GM23338 (cell line): ENCODE data around the gene CYB5RL.

Source experiments
- CREB1 ChIP-seq: fragments of 250-450 bp; sonication (Bioruptor Pico); IDR thresholded peaks from 2 replicates; pipeline ENCODE4 v1.5.0; 2020; ENCODE audit warnings: low read depth, mild to moderate bottlenecking, moderate library complexity
- CTCF ChIP-seq, 2 experiments: fragments of 200-600 bp in 1 of 2; sonication (generic) in 1 of 2; conservative IDR thresholded peaks; 2 replicates each; pipeline versions ENCODE4 v1.5.1 to v1.6.1; 2016 to 2017; ENCODE audit warnings: antibody characterized with exemption in 2 of 2, low read depth in 2 of 2, mild to moderate bottlenecking in 2 of 2, moderate library complexity in 1 of 2
- ETS1 ChIP-seq: IDR thresholded peaks from 2 replicates; pipeline ENCODE4 v1.6.1; 2016; ENCODE audit warnings: antibody characterized with exemption
- EZH2 ChIP-seq: fragments of 200-600 bp; sonication (generic); IDR thresholded peaks from one replicate; pipeline ENCODE4 v1.8.0; 2017; ENCODE audit warnings: antibody characterized with exemption, mild to moderate bottlenecking, low read depth; ENCODE audit not compliant: unreplicated experiment
- POLR2AphosphoS5 ChIP-seq: IDR thresholded peaks from 2 replicates; pipeline ENCODE4 v1.6.1; 2016; ENCODE audit warnings: antibody characterized with exemption, low read depth
- REST ChIP-seq: IDR thresholded peaks from one replicate; pipeline ENCODE4 v1.6.1; 2018; ENCODE audit warnings: antibody characterized with exemption; ENCODE audit not compliant: unreplicated experiment
- ZNF462 ChIP-seq: fragments of 250-450 bp; sonication (Bioruptor Pico); IDR thresholded peaks from 2 replicates; pipeline ENCODE4 v1.5.0; 2020; ENCODE audit warnings: mild to moderate bottlenecking, moderate library complexity

DNA sequence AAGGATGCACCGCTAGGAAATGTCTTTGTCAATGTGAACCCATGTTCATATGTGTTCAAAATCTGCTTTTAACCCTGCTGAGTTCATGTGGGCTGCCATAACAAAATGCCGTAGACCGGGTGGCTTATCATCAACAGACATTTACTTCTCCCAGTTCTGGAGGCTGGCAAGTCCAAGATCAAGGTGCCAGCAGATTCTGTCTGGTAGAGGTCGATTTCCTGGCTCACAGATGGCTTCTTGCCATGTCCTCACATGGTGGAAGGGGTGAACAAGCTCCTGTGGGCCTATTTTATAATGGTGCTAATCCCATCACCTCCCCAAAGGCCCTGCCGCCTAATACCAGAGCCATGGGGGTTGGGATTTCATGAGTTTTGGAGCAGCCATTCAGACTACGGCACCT is 42.4 kb downstream of the CYB5RL start:
- TF ChIP-seq CTCF (conservative IDR thresholded peaks at IDR 0.05; ENCODE audit: low read depth in 2 of 2) (no peak), EZH2 (no peak), ZNF462 (no peak), POLR2AphosphoS5 (no peak), REST (no peak), CREB1 (CRISPR knock-in tag) (no peak), ETS1 (no peak)
